Measurements from ENCODE around the gene MMP7.
A peak's percentile ranks its signal among the peaks of the same experiment; 100 is the strongest.
"Not testable (repeated sequence)": the region's sequence is repeated elsewhere in the genome, so short reads cannot be mapped to it uniquely, and the experiment has no call there.

The MMP7 gene

DNA sequence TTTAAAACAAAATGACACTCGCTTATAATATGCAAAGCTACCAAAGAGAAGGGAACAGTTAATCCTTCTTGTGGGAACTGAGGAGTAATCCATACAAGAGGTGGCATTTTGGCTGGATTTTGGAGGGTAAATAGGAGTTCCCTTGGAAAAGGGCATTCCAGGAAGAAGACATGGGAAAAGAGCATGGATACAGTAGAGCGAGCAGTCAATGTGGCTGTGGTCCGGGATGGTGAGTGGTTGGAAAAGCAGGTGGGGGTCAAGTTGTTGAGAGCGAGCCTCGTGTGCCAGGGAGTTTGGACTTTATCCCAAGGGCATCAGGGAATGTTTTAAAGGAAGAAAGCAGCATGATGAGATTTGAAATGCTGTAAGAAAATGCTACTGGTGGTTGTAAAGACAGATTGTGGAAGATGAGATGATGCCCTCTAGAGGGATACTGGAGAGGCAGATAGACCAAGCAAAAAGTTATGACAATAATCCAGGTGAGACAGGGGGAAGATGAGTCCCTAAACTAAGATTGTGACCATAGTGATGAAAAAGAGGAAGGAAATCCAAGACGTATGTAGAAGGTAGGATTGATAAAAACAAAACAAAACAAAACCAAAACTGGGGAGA is 3.8 kb upstream of the MMP7 start:
- DNase-seq = no peak

DNA sequence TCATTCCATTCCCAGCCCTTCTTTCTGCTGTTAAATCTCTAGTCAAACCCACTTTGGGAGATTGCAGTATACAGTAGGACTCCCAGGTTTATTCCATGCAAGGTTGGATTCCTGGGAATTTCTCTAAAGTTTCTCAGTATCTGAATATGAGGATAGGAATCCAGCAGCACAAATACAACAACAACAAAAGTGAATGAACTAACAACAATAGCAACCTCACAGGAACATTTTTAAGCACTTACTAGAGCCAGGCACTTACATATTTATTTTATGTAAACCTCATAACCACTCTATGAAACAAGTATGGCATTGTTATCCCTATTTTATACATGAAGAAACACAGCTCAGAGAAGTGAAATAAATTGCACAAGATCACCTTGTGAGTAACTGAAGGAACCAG is 1.9 kb downstream of the MMP7 start:
- DNase-seq = no peak

DNA sequence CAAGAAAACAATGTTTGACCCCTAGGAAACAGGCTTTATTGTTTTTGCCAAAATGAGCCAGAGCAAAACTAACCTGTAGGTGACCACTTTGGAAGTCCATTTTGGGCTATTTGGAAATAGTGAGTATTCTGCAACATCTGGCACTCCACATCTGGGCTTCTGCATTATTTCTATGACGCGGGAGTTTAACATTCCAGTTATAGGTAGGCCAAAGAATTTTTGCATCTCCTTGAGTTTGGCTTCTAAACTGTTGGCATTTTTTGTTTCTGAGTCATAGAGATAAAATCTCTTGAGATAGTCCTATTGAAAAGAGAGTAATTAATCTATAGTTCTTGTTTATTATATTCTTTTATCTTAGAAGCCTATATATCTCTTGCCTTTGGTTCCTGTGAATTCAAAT is 2.9 kb downstream of the MMP7 start:
- DNase-seq = no peak

DNA sequence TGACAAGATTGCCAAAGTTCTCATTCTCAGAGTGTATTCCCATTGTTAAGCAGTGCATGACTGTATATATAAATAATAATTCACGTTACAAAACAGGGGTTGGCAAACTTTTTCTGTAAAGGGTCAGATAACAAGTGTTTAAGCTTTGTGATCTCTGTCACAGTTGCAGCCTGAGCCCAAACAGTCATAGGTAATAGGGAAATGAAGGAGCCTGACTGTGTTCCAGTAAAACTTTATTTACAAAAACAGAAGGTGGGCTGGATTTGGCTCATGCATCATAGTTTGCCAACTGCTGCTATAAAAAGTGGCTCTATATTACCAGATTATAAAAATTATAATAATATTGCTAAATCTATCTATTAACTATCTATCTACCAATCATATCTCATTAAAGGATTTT is 3.5 kb downstream of the MMP7 start:
- no peak for DNase-seq

DNA sequence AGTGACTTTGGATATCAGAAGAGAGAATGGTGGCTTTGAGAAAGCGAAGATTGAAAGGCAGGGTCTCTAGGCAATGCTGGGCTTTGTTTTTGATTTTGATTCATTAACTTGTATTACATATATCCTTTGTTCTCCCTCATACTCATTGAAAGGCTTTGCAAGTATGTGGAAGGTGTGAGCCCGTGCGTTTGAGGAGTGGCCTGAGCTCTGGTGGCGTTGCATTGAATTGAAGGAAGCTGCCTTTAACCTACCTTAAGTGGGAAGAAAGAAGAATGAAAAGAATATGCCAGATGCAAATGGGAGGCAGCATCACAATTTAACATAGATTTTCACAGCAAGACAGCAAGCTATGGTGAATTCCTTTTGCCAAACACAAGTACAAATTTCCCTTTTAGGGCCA is 6.7 kb downstream of the MMP7 start:
- no peak for DNase-seq

DNA sequence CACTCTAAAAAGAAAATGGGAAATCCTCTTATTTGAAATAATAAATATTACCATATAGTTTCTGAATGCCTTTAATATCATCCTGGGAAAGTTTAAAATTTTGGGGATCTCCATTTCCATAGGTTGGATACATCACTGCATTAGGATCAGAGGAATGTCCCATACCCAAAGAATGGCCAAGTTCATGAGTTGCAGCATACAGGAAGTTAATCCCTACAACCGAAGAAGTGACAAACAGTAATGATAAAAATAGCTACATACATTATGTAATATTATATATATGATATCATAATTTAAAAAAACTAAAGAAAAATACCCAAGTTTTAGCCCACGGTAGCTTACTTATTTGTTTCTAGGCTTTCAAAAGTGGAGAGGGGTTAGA is 7.4 kb downstream of the MMP7 start:
- DNase-seq = no peak

DNA sequence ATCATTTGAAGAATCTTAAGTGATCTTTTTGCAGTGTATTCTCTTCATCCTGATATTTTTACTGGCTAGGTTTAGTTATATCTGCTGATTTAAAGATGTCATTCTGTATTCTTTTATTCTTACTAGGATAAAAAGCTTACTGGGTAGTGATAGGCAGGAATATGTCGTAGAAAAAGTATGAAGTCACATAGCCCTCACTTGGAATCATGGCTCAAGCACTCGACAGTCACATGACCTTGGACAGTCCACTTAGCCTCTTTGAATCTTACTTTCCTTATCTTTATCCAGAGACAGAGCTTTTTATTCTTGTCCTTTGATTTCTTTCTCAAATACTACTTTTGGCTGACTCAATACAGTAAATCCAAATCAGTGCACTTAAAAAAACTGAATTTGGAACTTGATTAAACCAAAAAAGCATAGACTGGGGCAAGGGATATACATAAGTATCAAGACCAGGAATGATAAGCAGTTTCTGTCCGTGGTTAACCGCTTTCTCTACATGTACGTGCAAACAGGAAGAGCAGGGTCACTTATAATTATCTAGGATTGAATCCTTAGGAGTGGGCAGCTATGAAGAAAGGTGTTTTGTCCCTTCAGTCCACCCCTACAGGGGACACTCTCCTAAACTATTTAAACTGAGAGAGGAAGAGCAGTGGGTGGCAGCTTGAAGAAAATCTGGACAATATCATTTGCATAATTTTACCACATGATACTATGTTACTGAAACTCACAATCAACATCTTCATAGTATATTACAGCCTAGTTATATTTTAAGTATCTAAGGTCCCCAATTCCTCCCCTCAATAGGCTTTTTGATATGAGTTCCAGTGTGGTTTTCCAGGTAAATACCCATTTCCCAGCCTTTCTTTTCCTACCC is 8.0 kb downstream of the MMP7 start:
- DNase-seq = no peak

DNA sequence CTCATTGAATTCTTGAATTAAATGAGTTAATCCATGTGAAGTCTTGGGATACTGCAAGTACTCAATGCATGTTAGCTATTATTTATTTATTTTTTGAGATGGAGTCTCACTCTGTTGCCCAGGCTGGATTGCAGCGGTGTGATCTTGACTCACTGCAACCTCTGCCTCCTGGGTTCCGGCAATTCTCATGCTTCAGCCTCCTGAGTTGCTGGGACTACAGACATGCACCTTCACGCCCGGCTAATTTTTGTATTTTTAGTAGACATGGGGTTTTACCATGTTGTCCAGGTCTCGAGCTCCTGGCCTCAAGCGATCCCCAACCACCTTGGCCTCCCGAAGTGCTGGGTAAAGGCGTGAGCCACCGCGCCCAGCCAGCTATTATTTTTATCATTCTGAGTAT is 9.4 kb downstream of the MMP7 start:
- no peak for DNase-seq

DNA sequence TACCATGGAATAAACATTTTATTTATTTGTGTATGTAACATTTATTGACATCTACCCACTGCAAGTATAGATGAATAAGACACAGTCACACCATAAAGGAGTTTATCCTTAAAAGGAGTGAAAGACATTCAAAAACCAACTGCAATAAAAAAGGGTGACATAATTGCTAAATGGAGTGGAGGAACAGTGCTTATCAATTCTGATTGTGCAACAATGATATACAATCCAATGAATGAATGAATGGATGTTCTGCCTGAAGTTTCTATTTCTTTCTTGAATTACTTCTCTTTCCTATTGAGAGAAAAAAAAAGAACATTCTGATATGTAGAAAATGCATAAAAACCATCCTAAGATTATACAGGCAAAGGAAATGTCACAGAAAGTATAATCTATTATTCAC is 10.0 kb downstream of the MMP7 start:
- DNase-seq = no peak

DNA sequence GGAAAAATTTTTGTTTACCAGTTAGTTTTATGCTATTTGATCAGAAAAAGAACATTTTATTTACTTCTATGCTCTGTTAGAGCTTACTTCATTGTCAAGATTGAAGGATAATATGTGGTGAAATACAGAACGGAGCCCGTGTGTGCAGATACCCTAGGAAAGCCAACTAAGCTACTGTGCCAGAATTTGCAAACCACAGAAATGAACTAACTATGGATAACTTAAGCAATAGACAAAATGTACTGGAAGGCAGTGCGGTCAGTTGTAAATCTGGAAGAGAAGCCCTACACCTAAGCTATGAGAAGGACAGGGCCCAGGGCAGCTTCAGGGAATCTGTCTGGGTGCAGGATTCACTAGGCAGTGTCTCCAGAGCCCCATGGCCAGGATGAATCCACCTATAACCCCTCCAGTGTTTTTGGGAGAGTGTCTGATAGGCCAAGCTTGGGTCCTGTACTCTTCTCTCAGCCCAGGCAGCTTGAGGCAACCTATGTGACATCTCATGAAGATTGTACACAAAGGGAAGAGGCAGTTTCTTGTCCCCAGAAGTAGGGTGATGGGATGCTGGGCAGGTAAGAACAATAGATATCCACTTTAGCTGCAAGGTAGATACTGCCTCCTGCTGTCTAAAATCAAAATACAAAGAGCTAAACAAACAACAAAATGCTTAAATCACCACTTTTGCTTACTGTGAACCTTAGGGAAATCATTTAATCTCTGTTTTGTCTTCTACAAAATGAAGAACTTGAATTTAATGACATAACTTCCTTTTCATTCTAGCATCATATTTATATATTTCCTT is 12.1 kb downstream of the MMP7 start:
- DNase-seq = no peak

DNA sequence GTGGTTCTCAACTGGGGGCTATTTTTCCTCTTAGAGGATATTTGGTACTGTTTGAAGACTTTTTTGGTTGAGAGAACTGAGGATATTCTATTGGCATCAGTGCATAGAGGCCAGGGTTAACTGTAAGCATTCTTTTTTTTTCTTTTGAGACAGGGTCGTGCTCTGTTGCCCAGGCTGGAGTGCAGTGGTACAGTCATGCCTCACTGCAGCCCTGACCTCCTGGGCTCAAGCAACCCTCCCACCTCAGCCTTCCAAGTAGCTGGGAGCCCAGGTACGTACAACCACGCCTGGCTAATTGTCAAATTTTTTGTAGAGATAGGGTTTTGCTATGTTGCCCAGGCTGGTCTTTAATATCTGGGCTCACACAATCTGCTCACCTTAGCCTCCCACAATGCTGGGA is 12.9 kb downstream of the MMP7 start:
- DNase-seq = no peak

DNA sequence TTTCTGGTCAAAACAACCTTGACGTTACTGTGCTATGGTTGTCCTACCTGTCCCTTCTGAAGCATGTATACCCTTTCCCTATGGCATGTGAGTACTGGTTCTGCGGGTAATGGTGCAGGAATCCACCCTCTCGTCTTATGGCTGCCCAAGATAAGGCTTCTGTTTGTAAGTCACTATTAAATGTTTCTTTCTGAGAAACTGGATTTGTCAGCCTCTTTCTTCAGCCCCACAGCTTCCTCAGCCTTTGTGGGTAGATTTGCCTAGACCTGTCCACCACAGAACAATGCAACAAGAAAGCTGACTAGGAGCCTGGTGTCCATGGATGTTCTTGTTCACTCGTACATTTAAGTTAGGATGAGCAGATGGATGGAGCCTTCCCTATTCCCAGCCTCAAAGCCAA is 14.4 kb downstream of the MMP7 start:
- no peak for DNase-seq

DNA sequence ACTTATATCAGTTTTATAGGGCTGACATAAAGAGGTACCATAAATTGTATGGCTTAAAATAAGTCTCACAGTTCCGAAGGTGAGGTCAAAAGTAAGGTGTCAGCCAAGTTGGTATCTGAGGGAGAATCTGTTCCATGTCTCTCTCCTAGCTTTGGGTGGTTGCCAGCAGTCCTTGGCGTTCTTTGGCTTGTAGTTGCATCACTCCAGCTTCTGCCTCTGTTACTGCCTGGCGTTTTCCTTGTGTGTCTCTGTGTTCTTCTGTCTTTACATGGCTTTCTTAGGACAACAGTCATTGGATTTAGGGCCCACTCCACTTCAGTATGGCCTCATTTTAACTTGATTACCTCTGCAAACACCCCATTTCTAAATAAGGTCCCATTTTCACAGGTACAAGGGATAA is 16.7 kb downstream of the MMP7 start:
- no peak for DNase-seq

DNA sequence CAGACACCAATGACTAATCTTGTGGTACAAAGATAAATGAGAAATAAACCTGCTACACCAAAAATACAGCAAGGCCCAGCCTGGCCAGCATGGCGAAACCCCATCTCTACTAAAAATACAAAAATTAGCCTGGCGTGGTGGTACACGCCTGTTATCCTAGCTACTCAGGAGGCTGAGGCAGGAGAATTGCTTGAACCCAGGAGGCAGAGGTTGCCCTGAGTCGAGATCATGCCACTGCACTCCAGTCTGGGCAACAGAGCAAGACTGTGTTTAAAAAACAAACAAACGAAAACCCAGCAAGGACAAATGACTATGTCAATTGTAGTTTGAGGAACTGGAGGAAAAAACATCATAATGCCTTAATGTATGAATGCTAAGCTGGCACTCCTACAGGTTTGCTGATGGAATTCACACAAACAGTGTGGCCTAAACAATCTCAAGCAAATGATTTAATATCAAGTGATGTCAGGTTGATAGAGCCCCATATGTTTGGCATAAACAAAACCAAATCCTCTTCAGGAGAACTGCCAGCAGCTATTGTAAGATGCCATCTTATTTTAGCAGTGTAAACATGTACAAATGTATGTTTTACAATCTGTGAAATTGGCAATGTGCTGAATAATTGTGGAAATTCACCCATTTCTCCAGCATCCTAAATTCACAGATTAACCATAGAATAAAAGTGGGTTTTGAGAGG is 20.0 kb downstream of the MMP7 start:
- DNase-seq = no peak

DNA sequence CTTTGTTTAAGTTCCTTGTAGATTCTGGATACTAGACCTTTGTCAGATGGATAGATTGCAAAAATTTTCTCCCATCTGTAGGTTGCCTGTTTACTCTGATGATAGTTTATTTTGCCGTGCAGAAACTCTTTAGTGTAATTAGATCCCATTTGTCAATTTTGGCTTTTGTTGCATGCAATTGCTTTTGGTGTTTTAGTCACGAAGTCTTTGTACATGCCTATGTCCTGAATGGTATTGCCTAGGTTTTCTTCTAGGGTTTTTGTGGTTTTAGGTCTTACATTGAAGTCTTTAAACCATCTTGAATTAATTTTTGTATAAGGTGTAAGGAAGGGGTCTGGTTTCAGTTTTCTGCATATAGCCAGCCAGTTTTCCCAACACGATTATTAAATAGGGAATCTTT is 27.7 kb downstream of the MMP7 start:
- not testable (repeated sequence) for DNase-seq

DNA sequence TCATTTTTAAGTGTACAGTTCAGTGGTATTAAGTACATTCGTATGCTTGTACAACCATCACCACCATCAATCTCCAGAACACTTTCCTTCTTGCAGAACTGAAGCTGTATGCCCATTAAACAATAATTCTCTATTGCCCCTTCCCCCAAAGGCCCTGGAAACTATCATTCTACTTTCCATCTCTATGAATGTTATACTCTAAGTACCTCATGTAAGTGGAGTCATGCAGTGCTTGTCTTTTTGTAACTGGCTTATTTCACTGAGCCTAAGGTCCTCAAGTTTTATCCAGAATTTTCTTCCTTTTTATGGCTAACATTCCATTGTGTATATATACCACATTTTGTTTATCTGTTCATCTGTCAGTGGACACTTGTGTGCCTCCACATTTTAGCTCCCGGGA is 29.7 kb downstream of the MMP7 start:
- DNase-seq = no peak

DNA sequence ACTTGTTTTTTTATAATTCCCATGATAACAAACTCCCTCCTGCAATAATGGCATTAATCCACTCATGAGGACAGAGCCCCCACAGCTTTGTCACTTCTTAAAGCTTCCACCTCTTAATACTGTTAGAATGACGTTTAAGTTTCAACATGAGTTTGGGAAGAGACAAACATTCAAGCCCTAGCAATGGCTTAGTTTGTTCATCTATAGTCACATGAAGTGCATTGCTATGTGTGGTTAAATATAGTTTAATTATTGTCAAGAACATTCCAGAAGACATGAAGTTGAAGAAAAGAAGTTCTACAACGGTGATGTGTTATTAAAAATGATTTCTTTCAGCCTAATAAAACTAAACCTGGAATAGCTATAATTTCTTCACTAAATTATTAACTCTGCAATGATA is 30.6 kb downstream of the MMP7 start:
- no peak for DNase-seq

DNA sequence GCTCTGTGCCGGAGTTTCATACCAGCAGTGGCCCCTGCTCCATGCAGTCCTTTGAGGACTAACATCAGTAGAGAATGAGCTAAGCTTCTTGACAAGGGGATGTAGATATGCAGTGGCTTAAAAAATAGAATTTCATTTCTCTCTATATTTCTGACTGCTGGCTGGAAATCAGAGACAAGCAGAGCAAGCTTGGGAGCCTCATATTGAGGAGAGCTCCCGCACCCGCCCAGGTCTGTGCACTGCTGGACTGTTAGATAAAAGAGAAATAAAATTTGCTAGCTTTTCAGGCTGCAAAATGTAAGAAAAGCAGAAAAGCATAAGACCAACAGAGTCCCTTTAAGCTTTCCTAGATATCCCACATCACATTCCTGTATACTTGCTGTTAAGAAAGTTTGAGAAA is 31.4 kb downstream of the MMP7 start:
- DNase-seq = no peak

DNA sequence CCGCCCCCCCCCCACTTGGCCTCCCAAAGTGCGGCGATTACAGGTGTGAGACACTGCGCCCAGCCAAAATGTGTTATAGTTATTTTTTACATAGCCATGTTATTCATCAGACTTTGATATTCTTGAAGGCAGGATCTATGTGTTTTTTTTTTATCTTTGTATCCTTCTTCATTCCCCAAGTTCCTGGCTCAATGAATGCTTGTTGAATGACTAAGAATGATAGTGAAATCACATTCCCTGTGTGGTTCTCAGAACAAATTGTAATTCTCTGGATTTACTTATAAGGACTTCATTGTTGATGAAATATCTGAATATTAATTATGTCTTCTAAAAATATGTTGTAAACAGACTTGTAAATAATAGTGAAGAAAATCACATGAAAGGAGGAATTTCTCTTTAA is 33.5 kb downstream of the MMP7 start:
- no peak for DNase-seq

DNA sequence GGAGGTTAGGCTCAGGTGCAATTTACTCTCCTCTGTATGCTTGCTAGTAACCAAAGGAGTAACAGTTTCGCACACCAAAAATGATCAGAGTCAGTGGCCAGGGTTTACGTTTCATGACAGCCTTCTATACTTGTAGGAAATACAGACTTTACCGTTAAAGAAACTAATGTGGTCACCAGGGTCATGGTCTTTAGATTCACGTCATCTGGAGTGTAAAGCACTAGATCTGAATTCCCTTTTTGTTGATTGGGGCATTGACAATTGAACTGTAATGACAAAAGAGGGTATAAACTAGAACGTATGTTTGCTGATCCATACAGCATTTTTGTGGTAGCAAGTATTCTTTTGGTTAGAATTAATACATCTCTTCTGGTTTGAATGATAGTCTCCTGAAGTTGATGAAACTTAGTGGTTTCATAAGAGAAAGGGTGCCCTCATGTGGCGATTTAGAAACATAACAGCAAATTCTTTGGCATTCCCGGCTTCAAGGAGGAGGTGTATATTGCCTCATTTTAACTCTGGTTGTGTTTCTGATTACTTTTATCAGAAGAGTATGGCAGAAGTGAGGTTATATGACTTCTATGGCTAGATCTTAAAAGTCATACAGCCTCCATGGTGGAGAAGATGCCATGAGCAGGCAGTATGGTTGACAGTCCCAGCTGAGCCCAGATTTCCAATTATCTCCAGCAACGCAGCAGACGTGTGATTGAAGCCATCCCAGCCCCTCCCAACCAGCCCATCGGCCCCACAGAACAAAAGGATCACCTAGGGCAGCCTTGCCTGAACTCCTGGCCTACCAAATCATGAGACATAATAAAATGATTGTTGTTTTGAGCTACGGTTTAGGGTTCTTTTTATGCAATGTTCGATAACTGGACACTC is 35.1 kb downstream of the MMP7 start:
- peak; percentile 52 for DNase-seq

DNA sequence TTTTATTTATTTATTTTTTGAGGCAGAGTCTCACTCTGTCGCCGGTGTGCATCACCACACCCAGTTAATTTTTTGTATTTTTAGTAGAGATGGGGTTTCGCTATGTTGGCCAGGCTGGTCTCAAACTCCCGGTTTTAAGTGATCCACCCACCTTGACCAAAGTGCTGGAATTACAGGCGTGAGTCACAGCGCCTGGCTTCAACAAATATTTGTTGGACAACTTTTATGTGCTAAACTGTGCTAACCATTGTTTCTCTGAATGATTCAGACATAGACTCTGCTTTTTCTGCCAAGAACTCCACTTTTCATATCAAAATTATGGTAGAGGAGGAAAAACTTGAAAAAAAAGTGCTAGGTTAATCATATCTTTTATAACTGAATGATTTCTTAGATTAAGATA is 36.3 kb downstream of the MMP7 start:
- DNase-seq = no peak

DNA sequence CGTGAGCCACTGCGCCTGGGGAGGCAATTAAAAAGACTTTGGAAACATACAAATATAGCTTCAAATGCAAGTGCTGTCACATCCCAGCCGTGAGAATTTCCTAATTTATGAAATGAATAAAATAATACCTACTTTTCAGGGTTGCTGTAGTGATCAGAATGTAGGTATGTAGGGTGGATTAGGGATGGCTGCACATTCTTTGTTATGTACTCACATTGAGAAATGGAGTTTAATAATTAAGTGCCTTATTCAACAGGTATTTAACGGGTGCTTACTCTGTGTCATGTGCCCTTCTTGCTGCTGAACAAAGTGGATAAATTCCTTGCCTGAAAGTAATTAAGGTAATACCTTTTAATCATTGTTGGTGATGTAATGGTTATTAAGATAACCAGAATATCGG is 37.0 kb downstream of the MMP7 start:
- DNase-seq = no peak

All from activated T-cell treated with anti-CD3 and anti-CD28 coated beads for 4 hours (primary cell).